Caco-2 (cell line): ENCODE results near the gene CD276. TPM values are rescaled to one million over a fixed set of nuclear protein-coding genes. Genes with fewer than 3 reads are reported as not detected.
A peak's percentile ranks its signal among the peaks of the same experiment; 100 is the strongest.

ENCODE experiments used
- BruUV-seq: library from RNA; stranded (reverse); fragments of 400-500 nt; replicated peaks from 2 replicates; lab custom pipeline; 2021; lab: Mats Ljungman, UMichigan
- CTCF ChIA-PET: fragments of 300-600 bp; sonication (Branson Sonifier 250); formaldehyde crosslinking; loops from one replicate; lab custom pipeline; 2022; ENCODE audit warnings: antibody characterized with exemption; lab: Charles Lee
- POLR2A ChIA-PET: fragments of 300-600 bp; sonication (Branson Sonifier 250); formaldehyde crosslinking; loops from one replicate; lab custom pipeline; 2022; ENCODE audit warnings: antibody characterized with exemption; lab: Charles Lee
- DNase-seq, 2 experiments: peaks; one replicate each; pipeline versions ENCODE4 v3.0.0 to v3.0.0-alpha.2; 2020 to 2022
- H3K27me3 ChIP-seq: replicated peaks from 2 replicates; pipeline ENCODE4 v1.6.0; 2011; ENCODE audit warnings: low read length; ENCODE audit not compliant: control insufficient read depth, insufficient read depth
- H3K36me3 ChIP-seq: 2 replicates; pipeline ENCODE4 v1.5.1; 2011; ENCODE audit warnings: low read length; ENCODE audit not compliant: control insufficient read depth, insufficient read depth
- H3K4me1 ChIP-seq: fragments of 250-450 bp; sonication (Bioruptor Pico); 2 replicates; pipeline ENCODE4 v1.5.1; 2020; ENCODE audit warnings: mild to moderate bottlenecking
- H3K4me3 ChIP-seq: 2 replicates; pipeline ENCODE4 v1.5.1; 2011; ENCODE audit warnings: low read depth, mild to moderate bottlenecking, control low read depth, low read length
- H3K9me3 ChIP-seq: fragments of 250-450 bp; sonication (Bioruptor Pico); 2 replicates; pipeline ENCODE4 v1.5.1; 2020; ENCODE audit warnings: mild to moderate bottlenecking, moderate library complexity
- H3K27ac Mint-ChIP-seq: one replicate; pipeline ENCODE4 v1.8.0; 2022; ENCODE audit warnings: mixed read lengths; ENCODE audit not compliant: unreplicated experiment
- H3K27me3 Mint-ChIP-seq: one replicate; pipeline ENCODE4 v1.8.0; 2022; ENCODE audit warnings: mixed read lengths; ENCODE audit not compliant: insufficient read depth, unreplicated experiment
- H3K36me3 Mint-ChIP-seq: one replicate; pipeline ENCODE4 v1.8.0; 2022; ENCODE audit warnings: mild to moderate bottlenecking, mixed read lengths; ENCODE audit not compliant: insufficient read depth, unreplicated experiment
- H3K4me1 Mint-ChIP-seq: one replicate; pipeline ENCODE4 v1.8.0; 2022; ENCODE audit warnings: low read depth, mixed read lengths; ENCODE audit not compliant: unreplicated experiment
- H3K4me3 Mint-ChIP-seq: one replicate; pipeline ENCODE4 v1.8.0; 2022; ENCODE audit warnings: mild to moderate bottlenecking, moderate library complexity, mixed read lengths; ENCODE audit not compliant: unreplicated experiment
- H3K9me3 Mint-ChIP-seq: one replicate; pipeline ENCODE4 v1.8.0; 2022; ENCODE audit warnings: mixed read lengths; ENCODE audit not compliant: unreplicated experiment
- CTCF ChIP-seq, 2 experiments: fragments of 200-600 bp in 1 of 2; IDR thresholded peaks; 1 replicate in 1 of 2; 2 replicates in 1 of 2; pipeline versions ENCODE4 v1.5.1 to v1.8.0; 2011 to 2022; ENCODE audit warnings: antibody characterized with exemption in 1 of 2, control low read depth in 1 of 2, inconsistent platforms in 1 of 2, low read depth in 1 of 2, low read length in 1 of 2, mild to moderate bottlenecking in 1 of 2, moderate library complexity in 1 of 2; ENCODE audit not compliant: insufficient read depth in 1 of 2, severe bottlenecking in 1 of 2, unreplicated experiment in 1 of 2
- intact Hi-C: fragments of 100-400 bp; cut with micrococcal nuclease; formaldehyde crosslinking; loops from one replicate; pipeline ENCODE4 v1.10.0; 2022; ENCODE audit not compliant: unreplicated experiment
- total RNA-seq: library from RNA; stranded (reverse); gene quantifications from 2 replicates; pipeline ENCODE4 v1.2.3, GENCODE V29; 2022

Gene CD276
- total RNA-seq, 1 experiment from 2014 or later, result 74.2 TPM

GRCh38 chr15:73684581-73685455 is 635 bp downstream of the CD276 start:
- H3K4me1 ChIP-seq, result peaks cover 13% of the 10 kb centered on the region
- POLR2A ChIA-PET, result interaction anchor here (0.6 kb wide), 1 partner anchor 36 kb away, joined by 3 read pairs; no protein-coding TSS in a partner anchor
- peaks cover 5% of the 10 kb centered on the region for H3K36me3 Mint-ChIP-seq

DNA sequence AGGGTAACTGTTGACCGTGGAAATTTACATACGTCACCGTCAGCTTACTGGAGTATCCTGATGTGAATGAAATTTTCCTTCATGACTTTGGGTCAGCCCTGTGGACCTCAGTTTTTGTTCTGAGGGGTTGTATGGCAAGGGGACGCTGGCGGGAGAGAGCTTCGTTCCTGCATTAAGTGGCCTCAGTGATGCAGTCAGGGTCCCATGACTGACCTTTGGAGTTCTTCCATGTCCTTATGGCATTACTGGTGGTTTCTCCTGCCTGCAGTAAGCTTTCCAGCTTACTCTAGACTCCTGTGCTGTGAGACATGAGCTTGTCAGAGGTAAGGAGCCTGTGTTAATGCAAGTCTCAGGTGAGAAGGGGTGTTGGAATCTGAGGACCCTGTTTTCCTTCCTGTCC is 1.8 kb downstream of the CD276 start:
- POLR2A ChIA-PET, result interaction anchor here (0.6 kb wide), 1 partner anchor 91 kb away, joined by 6 read pairs; no protein-coding TSS in a partner anchor

More at GRCh38 chr15:73684581-73685455, 635 bp downstream of the CD276 start:
- H3K27me3 Mint-ChIP-seq, result no peaks in the 10 kb centered on the region
- H3K27me3 ChIP-seq, result no peaks in the 10 kb centered on the region
- TF ChIP-seq CTCF (IDR thresholded peaks at IDR 0.05; ENCODE audit: insufficient read depth in 1 of 2, low read depth in 1 of 2, low read length in 1 of 2, severe bottlenecking in 1 of 2, unreplicated experiment in 1 of 2), result no peak
- no TSS peak for BruUV-seq
- CTCF ChIA-PET, result interaction anchor here (0.9 to 1.4 kb wide), 3 partner anchors 15 to 48 kb away, joined by 3 to 7 read pairs (median 5); no protein-coding TSS in a partner anchor
- H3K9me3 ChIP-seq, result no peaks in the 10 kb centered on the region
- intact Hi-C loops, result no loop called here
- peak; percentile 47 for DNase-seq
- peak overlapping the region; percentile 59 for H3K27ac Mint-ChIP-seq
- no peaks in the 10 kb centered on the region for H3K9me3 Mint-ChIP-seq
- H3K4me3 ChIP-seq, result peak overlapping the region; percentile 88
- H3K36me3 ChIP-seq, result no peaks in the 10 kb centered on the region
- peak overlapping the region; percentile 78 for H3K4me3 Mint-ChIP-seq
- H3K4me1 Mint-ChIP-seq, result peaks cover 24% of the 10 kb centered on the region

More for the DNA sequence above, 1.8 kb downstream of the CD276 start:
- intact Hi-C loops, result no loop called here
- TF ChIP-seq CTCF (IDR thresholded peaks at IDR 0.05; ENCODE audit: insufficient read depth in 1 of 2, low read depth in 1 of 2, low read length in 1 of 2, severe bottlenecking in 1 of 2, unreplicated experiment in 1 of 2), result no peak
- peaks cover 24% of the 10 kb centered on the region for H3K4me1 Mint-ChIP-seq
- peaks cover 5% of the 10 kb centered on the region for H3K36me3 Mint-ChIP-seq
- no peak for DNase-seq
- no TSS peak for BruUV-seq
- Histone ChIP-seq H3K4me3 (no peak overlapping the region), H3K9me3 (no peaks in the 10 kb centered on the region), H3K4me1 (peaks cover 13% of the 10 kb centered on the region), H3K27me3 (no peaks in the 10 kb centered on the region), H3K36me3 (no peaks in the 10 kb centered on the region)
- peak overlapping the region; percentile 78 for H3K4me3 Mint-ChIP-seq
- H3K27ac Mint-ChIP-seq, result no peak overlapping the region
- CTCF ChIA-PET, result interaction anchor here (0.9 to 1.9 kb wide), 4 partner anchors 14 to 53 kb away, joined by 4 to 10 read pairs (median 7); partner anchors contain the start of gene NPTN
- H3K9me3 Mint-ChIP-seq, result no peaks in the 10 kb centered on the region
- no peaks in the 10 kb centered on the region for H3K27me3 Mint-ChIP-seq
